Right ventricle myocardium inferior (tissue), 1 donor: ENCODE data around the gene BBS9. TPM values are rescaled to one million over a fixed set of nuclear protein-coding genes. Genes with fewer than 3 reads are reported as not detected.
"Not testable (repeated sequence)": the region's sequence is repeated elsewhere in the genome, so short reads cannot be mapped to it uniquely, and the experiment has no call there.

Experiments used
- ATAC-seq: fragments of 200-7000 bp; cut with Tn5 transposase; one replicate; pipeline ENCODE4 v1.9.1; 2020; ENCODE audit warnings: mild to moderate bottlenecking, moderate library complexity
- DNase-seq: peaks from one replicate; pipeline ENCODE4 v3.0.0; 2021; ENCODE audit errors: missing footprints
- intact Hi-C: fragments of 100-400 bp; cut with DNase I; formaldehyde crosslinking; loops from one replicate; pipeline ENCODE4 v1.11.0; 2022
- total RNA-seq: library from RNA; stranded (reverse); fragmentation: NEBNext Ultra II Directional; extraction: Animal tissue kit (Norgen Biotek cat#: 25700); gene quantifications from one replicate; pipeline ENCODE4 v1.2.1, GENCODE V29; 2021
- donor health status: DM: no; HTN: yes; CAD: no; lungs with severe emphysema.

Gene BBS9
- total RNA-seq, 1 donor from 2014 or later, result 10.2 TPM

GRCh38 chr7:33500703-33501701 lies 371.6 kb downstream of the BBS9 start:
- intact Hi-C loops, result no loop called here
- no peak for DNase-seq
- ATAC-seq, result peak; percentile 42

- ATAC-seq, result no peak
- intact Hi-C loops, result no loop called here
- DNase-seq, result no peak
These were observed 373.6 kb downstream of the BBS9 start for GRCh38 chr7:33503014-33503413.

- intact Hi-C loops, result no loop called here
- no peak for DNase-seq
- no peak for ATAC-seq
These were observed 374.4 kb downstream of the BBS9 start for GRCh38 chr7:33503736-33504135.

GRCh38 chr7:33504266-33504665 lies 374.9 kb downstream of the BBS9 start:
- DNase-seq (no peak), ATAC-seq (no peak)
- intact Hi-C loops, result no loop called here

- intact Hi-C loops, result no loop called here
- no peak for DNase-seq
- no peak for ATAC-seq
These were observed 379.8 kb downstream of the BBS9 start for GRCh38 chr7:33509206-33509605.

GRCh38 chr7:33511778-33512177 lies 382.4 kb downstream of the BBS9 start:
- intact Hi-C loops, result no loop called here
- ATAC-seq (no peak), DNase-seq (no peak)

GRCh38 chr7:33516568-33516967 lies 387.2 kb downstream of the BBS9 start:
- intact Hi-C loops, result no loop called here
- DNase-seq (no peak), ATAC-seq (no peak)

GRCh38 chr7:33517191-33517590 lies 387.8 kb downstream of the BBS9 start:
- intact Hi-C loops, result no loop called here
- no peak for ATAC-seq

GRCh38 chr7:33527008-33527407 lies 397.6 kb downstream of the BBS9 start:
- DNase-seq, intact Hi-C loops, ATAC-seq: not testable (repeated sequence)

More at GRCh38 chr7:33517191-33517590, 387.8 kb downstream of the BBS9 start:
- DNase-seq, result no peak

- DNase-seq, intact Hi-C loops, ATAC-seq: not testable (repeated sequence)
These were observed 398.2 kb downstream of the BBS9 start for GRCh38 chr7:33527613-33528012.

GRCh38 chr7:33529070-33529469 lies 399.7 kb downstream of the BBS9 start:
- no peak for ATAC-seq
- no peak for DNase-seq
- intact Hi-C loops, result no loop called here

- ATAC-seq, result no peak
- no peak for DNase-seq
- intact Hi-C loops, result no loop called here
These were observed 401.3 kb downstream of the BBS9 start for GRCh38 chr7:33530664-33531063.

GRCh38 chr7:33531888-33532287 lies 402.5 kb downstream of the BBS9 start:
- DNase-seq (no peak), ATAC-seq (no peak)
- intact Hi-C loops, result no loop called here

- intact Hi-C loops, result no loop called here
- ATAC-seq (no peak), DNase-seq (no peak)
These were observed 405.5 kb downstream of the BBS9 start for GRCh38 chr7:33534833-33535232.

GRCh38 chr7:33535989-33536388 lies 406.6 kb downstream of the BBS9 start:
- ATAC-seq, result no peak
- DNase-seq, result no peak
- intact Hi-C loops, result no loop called here

GRCh38 chr7:33536398-33537103 lies 407.2 kb downstream of the BBS9 start:
- no peak for ATAC-seq
- no peak for DNase-seq
- intact Hi-C loops, result no loop called here

- intact Hi-C loops, result no loop called here
- DNase-seq (no peak), ATAC-seq (no peak)
These were observed 407.7 kb downstream of the BBS9 start for GRCh38 chr7:33537104-33537477.

- intact Hi-C loops, result no loop called here
These were observed 409.8 kb downstream of the BBS9 start for GRCh38 chr7:33539198-33539597.

GRCh38 chr7:33539659-33540400 lies 410.5 kb downstream of the BBS9 start:
- no peak for DNase-seq
- intact Hi-C loops, result no loop called here
- ATAC-seq, result peak; percentile 26

More at GRCh38 chr7:33539198-33539597, 409.8 kb downstream of the BBS9 start:
- no peak for DNase-seq
- ATAC-seq, result no peak
